Uterus (tissue), 4 donors: ENCODE results near the gene BRICD5. TPM values are rescaled to one million over a fixed set of nuclear protein-coding genes. Genes with fewer than 3 reads are reported as not detected.

ENCODE experiments used
- DNase-seq, 2 donors: peaks; one replicate each; pipeline ENCODE4 v3.0.0-alpha.2; 2019 to 2020
- H3K27ac ChIP-seq, 2 donors: fragments of 200-600 bp; sonication (generic); 1 replicate in 1 of 2; 2 replicates in 1 of 2; pipeline ENCODE4 v1.5.1; 2016 to 2018
- H3K27me3 ChIP-seq, 2 donors: fragments of 200-600 bp; sonication (generic); one replicate each; pipeline ENCODE4 v1.5.1; 2018 to 2019; ENCODE audit warnings: control low read depth in 1 of 2
- H3K36me3 ChIP-seq, 2 donors: fragments of 200-600 bp; sonication (generic); one replicate each; pipeline ENCODE4 v1.5.1; 2019; ENCODE audit warnings: control low read depth in 1 of 2
- H3K4me1 ChIP-seq, 2 donors: fragments of 200-600 bp; sonication (generic); one replicate each; pipeline ENCODE4 v1.5.1; 2018 to 2019; ENCODE audit warnings: control low read depth in 1 of 2
- H3K4me3 ChIP-seq, 2 donors: fragments of 200-600 bp; sonication (generic); 1 replicate in 1 of 2; 2 replicates in 1 of 2; pipeline ENCODE4 v1.5.1; 2018 to 2019; ENCODE audit warnings: mild to moderate bottlenecking in 1 of 2
- H3K9me3 ChIP-seq, 2 donors: fragments of 200-600 bp; sonication (generic); one replicate each; pipeline ENCODE4 v1.5.1; 2019; ENCODE audit warnings: control low read depth in 1 of 2
- POLR2A ChIP-seq, 2 donors: fragments of 450-650 bp; IDR thresholded peaks; one replicate each; pipeline ENCODE4 v1.6.1; 2016; ENCODE audit warnings: antibody characterized with exemption in 2 of 2, mild to moderate bottlenecking in 1 of 2, moderate library complexity in 1 of 2
- intact Hi-C: fragments of 100-400 bp; cut with DNase I; formaldehyde crosslinking; loops from one replicate; pipeline ENCODE4 v1.15.1; 2023; ENCODE audit warnings: low total_unique reads
- total RNA-seq, 4 donors: library from RNA; depleted of rRNA in 3 of 4; stranded (reverse); fragments of >200 nt in 3 of 4; gene quantifications; one replicate each; pipeline versions ENCODE4 v1.1.0 to v1.2.4, GENCODE V29; 2014 to 2023
- TF ChIP-seq, protein P1 (sequence below), 4 experiments: fragments of 200-600 bp in 2 of 4; fragments of 450-650 bp in 2 of 4; sonication (generic) in 2 of 4; IDR thresholded peaks; one replicate each; pipeline ENCODE4 v1.5.1; 2016 to 2019; ENCODE audit warnings: antibody characterized with exemption in 4 of 4, mild to moderate bottlenecking in 2 of 4, moderate library complexity in 1 of 4
- donor health status: DM: yes; HTN: yes; CAD: no.

Gene BRICD5
- total RNA-seq, 4 donors from 2014 or later = 1.2 to 16.9 (median 1.7) TPM

DNA sequence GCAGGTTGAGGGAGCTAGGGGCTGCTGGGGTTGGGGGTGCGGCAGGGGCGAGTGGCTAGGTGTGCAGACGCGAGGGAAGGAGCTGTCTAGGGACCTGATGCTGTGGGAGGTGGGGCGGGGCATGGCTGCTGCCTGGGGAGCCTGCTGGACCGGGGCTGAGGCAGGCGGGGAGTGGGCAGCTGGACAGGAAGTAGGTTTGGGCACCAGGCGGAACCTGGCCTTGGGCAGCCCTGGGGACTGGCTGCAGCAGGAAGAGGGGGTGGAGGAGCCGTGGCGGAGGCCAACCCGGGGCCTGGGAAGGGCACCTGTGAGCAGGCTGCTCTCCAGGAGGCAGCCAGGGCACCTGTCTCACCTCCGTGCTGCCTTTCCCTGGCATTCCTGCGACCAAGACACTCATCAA, 19.7 kb upstream of the BRICD5 start:
- Histone ChIP-seq H3K27me3 (no peaks in the 10 kb centered on the region), H3K9me3 (no peaks in the 10 kb centered on the region), H3K36me3 (no peaks in the 10 kb centered on the region), H3K4me3 (no peak overlapping the region), H3K27ac (no peak overlapping the region), H3K4me1 (no peaks in the 10 kb centered on the region)
- no peak for TF ChIP-seq POLR2A (IDR thresholded peaks at IDR 0.05)
- TF ChIP-seq, protein P1, sequence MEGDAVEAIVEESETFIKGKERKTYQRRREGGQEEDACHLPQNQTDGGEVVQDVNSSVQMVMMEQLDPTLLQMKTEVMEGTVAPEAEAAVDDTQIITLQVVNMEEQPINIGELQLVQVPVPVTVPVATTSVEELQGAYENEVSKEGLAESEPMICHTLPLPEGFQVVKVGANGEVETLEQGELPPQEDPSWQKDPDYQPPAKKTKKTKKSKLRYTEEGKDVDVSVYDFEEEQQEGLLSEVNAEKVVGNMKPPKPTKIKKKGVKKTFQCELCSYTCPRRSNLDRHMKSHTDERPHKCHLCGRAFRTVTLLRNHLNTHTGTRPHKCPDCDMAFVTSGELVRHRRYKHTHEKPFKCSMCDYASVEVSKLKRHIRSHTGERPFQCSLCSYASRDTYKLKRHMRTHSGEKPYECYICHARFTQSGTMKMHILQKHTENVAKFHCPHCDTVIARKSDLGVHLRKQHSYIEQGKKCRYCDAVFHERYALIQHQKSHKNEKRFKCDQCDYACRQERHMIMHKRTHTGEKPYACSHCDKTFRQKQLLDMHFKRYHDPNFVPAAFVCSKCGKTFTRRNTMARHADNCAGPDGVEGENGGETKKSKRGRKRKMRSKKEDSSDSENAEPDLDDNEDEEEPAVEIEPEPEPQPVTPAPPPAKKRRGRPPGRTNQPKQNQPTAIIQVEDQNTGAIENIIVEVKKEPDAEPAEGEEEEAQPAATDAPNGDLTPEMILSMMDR (IDR thresholded peaks at IDR 0.05) = no peak
- no peak for DNase-seq
- intact Hi-C loops = no loop called here

DNA sequence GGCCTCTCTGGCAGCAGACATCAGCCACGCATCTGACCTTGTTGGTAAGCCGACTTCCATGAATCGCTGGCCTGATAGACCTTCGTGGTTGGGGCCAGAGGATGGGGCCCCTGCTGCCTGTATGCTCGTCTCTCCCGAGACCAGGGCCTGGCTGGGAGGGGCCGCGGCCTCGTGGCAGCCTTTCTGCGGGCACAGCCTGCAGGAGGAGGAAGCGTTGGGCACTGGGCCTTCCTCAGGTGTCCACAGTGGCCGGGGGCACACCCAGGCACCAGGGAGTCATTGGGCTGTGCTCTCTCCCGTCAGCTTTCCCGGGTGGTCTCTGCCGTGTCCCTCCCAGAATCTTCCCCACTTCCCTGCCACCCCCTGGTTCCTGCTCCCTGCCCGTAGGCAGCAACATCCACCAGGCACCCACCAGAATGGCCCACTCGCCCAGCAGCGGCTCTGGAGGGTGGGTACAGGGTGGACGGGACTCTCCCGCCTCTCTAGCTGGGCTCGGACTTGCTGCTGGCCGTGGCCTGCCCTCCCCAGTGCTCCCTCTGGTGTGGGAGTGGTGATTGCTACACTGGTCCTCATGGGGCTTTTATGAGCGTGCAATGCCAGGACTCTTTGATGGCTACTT, 19.1 kb upstream of the BRICD5 start:
- Histone ChIP-seq H3K27me3 (no peaks in the 10 kb centered on the region), H3K27ac (no peak overlapping the region), H3K36me3 (no peaks in the 10 kb centered on the region), H3K4me1 (peaks cover 0 to 6% of the 10 kb centered on the region in 2 donors), H3K4me3 (no peak overlapping the region), H3K9me3 (no peaks in the 10 kb centered on the region)
- no peak for TF ChIP-seq POLR2A (IDR thresholded peaks at IDR 0.05)
- TF ChIP-seq, protein P1 (IDR thresholded peaks at IDR 0.05) = no peak
- intact Hi-C loops = no loop called here
- no peak for DNase-seq

GRCh38 chr16:2229091-2229490, 18.4 kb upstream of the BRICD5 start:
- Histone ChIP-seq H3K4me3 (no peak overlapping the region), H3K4me1 (peaks cover 0 to 12% of the 10 kb centered on the region in 2 donors), H3K27me3 (no peaks in the 10 kb centered on the region), H3K27ac (no peak overlapping the region), H3K9me3 (no peaks in the 10 kb centered on the region), H3K36me3 (no peaks in the 10 kb centered on the region)
- no peak for TF ChIP-seq POLR2A (IDR thresholded peaks at IDR 0.05)
- TF ChIP-seq, protein P1 (IDR thresholded peaks at IDR 0.05) = no peak
- intact Hi-C loops = no loop called here
- DNase-seq = no peak

DNA sequence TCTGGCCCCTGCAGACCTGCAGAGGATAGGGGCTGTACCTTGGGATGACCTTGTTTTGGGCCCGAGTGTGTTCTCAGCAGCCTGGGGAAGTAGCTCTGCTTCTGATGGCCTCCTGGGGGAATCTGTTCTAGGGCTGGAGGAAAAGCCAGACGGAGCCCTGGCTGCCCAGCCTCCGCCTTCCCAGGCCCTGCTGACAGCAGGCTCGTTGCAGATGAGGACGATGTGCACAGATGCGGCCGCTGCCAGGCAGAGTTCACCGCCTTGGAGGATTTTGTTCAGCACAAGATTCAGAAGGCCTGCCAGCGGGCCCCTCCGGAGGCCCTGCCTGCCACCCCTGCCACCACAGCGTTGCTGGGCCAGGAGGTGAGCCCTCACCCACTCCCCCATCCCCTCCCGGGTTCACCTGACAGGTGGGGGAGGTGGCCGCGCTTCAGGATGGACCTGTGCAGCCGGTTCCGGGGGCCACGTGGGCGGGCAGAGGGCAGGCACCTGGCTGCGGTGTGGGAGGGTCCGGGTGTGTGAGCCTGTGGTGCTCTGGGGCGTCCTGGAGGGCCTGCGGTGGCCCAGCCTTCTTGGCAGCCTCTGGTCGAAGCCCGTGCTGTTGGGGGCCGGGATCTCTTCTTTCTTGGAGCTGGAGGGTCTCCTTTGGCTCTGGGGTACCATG, 17.6 kb upstream of the BRICD5 start:
- intact Hi-C loops = no loop called here
- no peaks in the 10 kb centered on the region for H3K9me3 ChIP-seq
- no peak for TF ChIP-seq POLR2A (IDR thresholded peaks at IDR 0.05)
- TF ChIP-seq, protein P1 (IDR thresholded peaks at IDR 0.05) = no peak
- no peaks in the 10 kb centered on the region for H3K36me3 ChIP-seq
- H3K27ac ChIP-seq = no peak overlapping the region
- H3K27me3 ChIP-seq = no peaks in the 10 kb centered on the region
- H3K4me1 ChIP-seq = peaks cover 0 to 13% of the 10 kb centered on the region in 2 donors
- no peak overlapping the region for H3K4me3 ChIP-seq
- DNase-seq = no peak

- no peak for DNase-seq
- intact Hi-C loops = no loop called here
- Histone ChIP-seq H3K4me1 (peaks cover 0 to 13% of the 10 kb centered on the region in 2 donors), H3K36me3 (no peaks in the 10 kb centered on the region), H3K27ac (no peak overlapping the region), H3K9me3 (no peaks in the 10 kb centered on the region), H3K4me3 (no peak overlapping the region), H3K27me3 (no peaks in the 10 kb centered on the region)
- TF ChIP-seq POLR2A (IDR thresholded peaks at IDR 0.05) = no peak
- TF ChIP-seq, protein P1 (IDR thresholded peaks at IDR 0.05) = no peak
Observed at GRCh38 chr16:2226918-2227317, 16.3 kb upstream of the BRICD5 start.
